ENCODE data around the gene F3.

DNA sequence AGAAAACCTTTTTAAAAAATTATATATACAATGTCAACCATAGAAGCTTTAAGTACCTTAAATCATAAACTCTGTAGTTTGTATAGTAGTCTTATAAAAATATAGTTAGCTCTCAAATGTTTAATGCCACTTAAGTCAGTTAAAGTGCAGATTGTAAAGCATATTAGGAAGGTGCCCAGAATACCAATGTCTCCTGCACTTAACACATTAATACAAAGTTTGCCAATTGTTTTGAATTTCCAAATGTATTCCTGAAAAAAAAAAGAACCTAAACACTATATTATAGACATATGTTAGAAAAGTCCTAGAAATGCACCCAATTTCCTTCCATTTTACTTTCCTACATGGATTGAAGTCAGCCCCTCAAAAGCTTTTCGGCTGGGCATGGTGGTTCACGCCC, 12.1 kb downstream of the F3 start:
- no peak for TF ChIP-seq CTCF (IDR thresholded peaks at IDR 0.05)
- no peak for TF ChIP-seq POLR2A (IDR thresholded peaks at IDR 0.05)

All from adrenal gland (tissue), 5 donors.